Adipocyte (in vitro differentiated cells): ENCODE measurements around the gene TMEM207.

ENCODE experiments used
- DNase-seq: peaks from one replicate; pipeline ENCODE4 v3.0.0-alpha.2; 2015; ENCODE audit warnings: low read depth
- H3K27me3 ChIP-seq: replicated peaks from 2 replicates; pipeline ENCODE4 v1.7.0; 2013; ENCODE audit warnings: mild to moderate bottlenecking, low read length, moderate library complexity; ENCODE audit not compliant: control insufficient read depth, insufficient read depth
- H3K36me3 ChIP-seq: 2 replicates; pipeline ENCODE4 v1.7.0; 2013; ENCODE audit warnings: low read length, mild to moderate bottlenecking, moderate library complexity; ENCODE audit not compliant: control insufficient read depth, insufficient read depth, severe bottlenecking
- H3K4me1 ChIP-seq: 2 replicates; pipeline ENCODE4 v1.7.0; 2013; ENCODE audit warnings: mild to moderate bottlenecking, low read length, moderate library complexity; ENCODE audit not compliant: control insufficient read depth, insufficient read depth
- H3K4me3 ChIP-seq: 2 replicates; pipeline ENCODE4 v1.7.0; 2013; ENCODE audit warnings: mild to moderate bottlenecking, low read length, moderate library complexity
- H3K9ac ChIP-seq: 2 replicates; pipeline ENCODE4 v1.7.0; 2013; ENCODE audit warnings: mild to moderate bottlenecking, low read length, moderate library complexity
- H3K9me3 ChIP-seq: 2 replicates; pipeline ENCODE4 v1.7.0; 2013; ENCODE audit warnings: mild to moderate bottlenecking, low read length, moderate library complexity; ENCODE audit not compliant: control insufficient read depth

The TMEM207 gene

GRCh38 chr3:190385731-190386688, 63.7 kb downstream of the TMEM207 start:
- Histone ChIP-seq H3K4me1 (peaks cover 25% of the 10 kb centered on the region), H3K36me3 (no peaks in the 10 kb centered on the region), H3K4me3 (peak overlapping the region; percentile 62), H3K27me3 (no peaks in the 10 kb centered on the region), H3K9me3 (no peaks in the 10 kb centered on the region), H3K9ac (no peak overlapping the region)
- DNase-seq, result peak; percentile 95

GRCh38 chr3:190384309-190384756, 65.4 kb downstream of the TMEM207 start:
- peak; percentile 48 for DNase-seq

GRCh38 chr3:190382082-190382481, 67.6 kb downstream of the TMEM207 start:
- Histone ChIP-seq H3K27me3 (no peaks in the 10 kb centered on the region), H3K4me3 (no peak overlapping the region), H3K4me1 (peaks cover 24% of the 10 kb centered on the region), H3K9ac (no peak overlapping the region), H3K9me3 (no peaks in the 10 kb centered on the region), H3K36me3 (no peaks in the 10 kb centered on the region)
- DNase-seq, result peak; percentile 83

More at GRCh38 chr3:190384309-190384756, 65.4 kb downstream of the TMEM207 start:
- Histone ChIP-seq H3K4me3 (no peak overlapping the region), H3K9ac (no peak overlapping the region), H3K9me3 (no peaks in the 10 kb centered on the region), H3K36me3 (no peaks in the 10 kb centered on the region), H3K27me3 (no peaks in the 10 kb centered on the region), H3K4me1 (peaks cover 25% of the 10 kb centered on the region)

- Histone ChIP-seq H3K27me3 (no peaks in the 10 kb centered on the region), H3K4me3 (no peak overlapping the region), H3K36me3 (no peaks in the 10 kb centered on the region), H3K4me1 (peaks cover 17% of the 10 kb centered on the region), H3K9ac (no peak overlapping the region), H3K9me3 (no peaks in the 10 kb centered on the region)
- no peak for DNase-seq
Observed at GRCh38 chr3:190381441-190381840, 68.3 kb downstream of the TMEM207 start.

DNA sequence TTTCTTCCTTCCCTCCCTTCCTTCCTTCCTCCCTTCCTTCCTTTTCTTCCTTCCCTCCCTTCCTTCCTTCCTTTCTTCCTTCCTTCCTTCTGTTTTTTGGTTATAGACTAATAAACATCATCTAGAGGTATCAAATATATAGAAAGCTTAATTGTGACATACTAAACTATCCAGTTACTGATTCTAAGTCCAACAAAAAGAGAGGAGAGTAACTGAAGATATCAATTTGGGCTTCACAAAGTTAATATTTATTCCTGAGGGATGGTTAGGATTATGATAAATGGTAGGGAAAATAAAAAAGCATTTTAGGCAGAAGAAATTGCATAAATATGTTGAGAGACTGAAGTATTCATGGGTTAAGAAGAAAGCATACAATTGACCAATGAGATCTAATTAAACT, 69.5 kb downstream of the TMEM207 start:
- DNase-seq, result no peak
- H3K9ac ChIP-seq, result no peak overlapping the region

More for the DNA sequence above, 69.5 kb downstream of the TMEM207 start:
- no peaks in the 10 kb centered on the region for H3K9me3 ChIP-seq
- H3K4me3 ChIP-seq, result no peak overlapping the region
- H3K36me3 ChIP-seq, result no peaks in the 10 kb centered on the region
- H3K4me1 ChIP-seq, result peaks cover 7% of the 10 kb centered on the region
- H3K27me3 ChIP-seq, result no peaks in the 10 kb centered on the region
